GM10266 (cell line): Measurements from ENCODE around the gene CCDC15.
A peak's percentile ranks its signal among the peaks of the same experiment; 100 is the strongest.

Experiments used
- DNase-seq: peaks from one replicate; pipeline ENCODE4 v3.0.0; 2012; ENCODE audit errors: extremely low spot score
- CTCF ChIP-seq: IDR thresholded peaks from 2 replicates; pipeline ENCODE4 v1.5.1; 2012; ENCODE audit warnings: mild to moderate bottlenecking, low read depth; ENCODE audit not compliant: control insufficient read depth, insufficient read depth; ENCODE audit errors: missing control alignments

The CCDC15 gene

DNA sequence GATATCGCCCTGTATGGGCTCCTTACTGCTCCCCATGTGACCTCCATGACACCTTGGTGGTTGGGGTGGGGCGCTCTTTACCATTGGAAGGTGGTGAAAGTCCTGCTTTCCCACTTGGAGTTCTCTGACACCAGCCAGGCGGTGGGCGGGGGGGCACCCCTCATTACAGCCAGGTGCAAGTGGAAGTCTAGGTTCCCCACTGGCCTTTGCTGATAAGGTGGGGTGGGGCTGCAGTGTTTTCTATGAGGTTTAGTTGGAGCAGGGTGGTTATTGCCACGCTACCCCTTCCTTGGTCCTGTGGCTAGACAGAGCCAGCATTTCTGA is 103.7 kb downstream of the CCDC15 start:
- no peak for TF ChIP-seq CTCF
- no peak for DNase-seq

- TF ChIP-seq CTCF, result no peak
- no peak for DNase-seq
Measured at GRCh38 chr11:125061281-125061680, 107.3 kb downstream of the CCDC15 start.

DNA sequence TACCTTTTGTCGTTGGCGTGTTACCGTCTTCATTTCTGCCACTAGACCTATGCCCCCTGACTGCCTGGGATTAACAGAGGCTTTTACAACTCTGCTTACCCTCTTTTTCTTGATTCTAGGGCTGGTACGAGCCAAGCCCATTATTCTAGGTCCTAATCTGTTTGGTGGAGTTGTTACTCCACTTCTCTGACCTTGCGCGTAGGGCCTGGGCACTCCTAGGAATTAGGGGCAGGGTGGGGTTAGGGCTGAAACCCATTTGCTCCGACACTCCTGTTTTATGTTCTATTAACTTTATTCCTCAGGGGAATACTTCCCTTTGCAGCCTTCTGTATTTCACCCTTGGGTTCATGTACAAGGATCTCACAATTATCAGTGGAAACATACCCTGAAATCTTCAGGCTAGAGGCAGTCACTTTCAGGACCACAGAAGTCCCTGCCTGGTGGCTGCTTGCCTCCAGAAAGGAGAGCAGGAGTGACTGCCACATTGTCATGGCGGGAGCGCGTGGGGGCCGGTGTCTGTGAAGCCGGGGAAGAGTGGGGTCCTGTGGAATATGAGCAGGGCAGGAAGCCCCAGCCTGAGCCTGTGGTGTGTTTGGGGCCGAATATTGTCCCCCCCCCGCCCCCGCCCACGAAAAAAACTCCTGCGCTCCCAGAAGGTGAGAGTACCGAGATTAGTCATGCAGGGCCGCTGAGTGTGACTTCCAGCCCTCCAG is 108.4 kb downstream of the CCDC15 start:
- no peak for TF ChIP-seq CTCF
- peak; percentile 33 for DNase-seq

DNA sequence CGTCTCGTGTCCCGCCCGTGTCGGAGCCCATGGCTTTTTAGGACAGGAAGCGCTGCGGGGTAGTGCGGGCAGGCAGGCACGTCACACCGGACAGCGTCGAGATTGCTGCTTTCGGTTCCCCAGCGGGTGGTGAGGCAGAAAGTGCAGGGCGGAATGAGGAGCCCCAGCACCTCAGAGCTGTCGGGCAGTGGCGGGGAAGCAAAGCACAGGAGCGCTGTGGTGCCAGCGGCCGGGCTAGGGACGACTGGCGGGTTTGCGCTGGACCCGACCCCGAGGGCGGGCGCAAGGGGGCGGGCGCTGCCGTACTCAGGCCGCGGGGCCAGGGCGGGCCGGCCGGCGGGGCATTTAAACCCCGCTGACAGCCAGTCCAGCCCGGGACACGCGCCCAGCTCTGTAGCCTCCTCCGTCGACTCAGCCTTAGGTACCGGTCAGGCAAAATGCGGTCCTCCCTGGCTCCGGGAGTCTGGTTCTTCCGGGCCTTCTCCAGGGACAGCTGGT is 109.0 kb downstream of the CCDC15 start, which contains the start of gene SLC37A2:
TSS of gene SLC37A2 (plus strand) at position 375 of the 498 bp plus-strand sequence. CDS start at position 438, 63 bp downstream.
- DNase-seq, result peak; percentile 84
- TF ChIP-seq CTCF, result peak; percentile 34

- TF ChIP-seq CTCF, result no peak
- DNase-seq, result peak; percentile 53
Measured at GRCh38 chr11:125063429-125064043, 109.5 kb downstream of the CCDC15 start.

DNA sequence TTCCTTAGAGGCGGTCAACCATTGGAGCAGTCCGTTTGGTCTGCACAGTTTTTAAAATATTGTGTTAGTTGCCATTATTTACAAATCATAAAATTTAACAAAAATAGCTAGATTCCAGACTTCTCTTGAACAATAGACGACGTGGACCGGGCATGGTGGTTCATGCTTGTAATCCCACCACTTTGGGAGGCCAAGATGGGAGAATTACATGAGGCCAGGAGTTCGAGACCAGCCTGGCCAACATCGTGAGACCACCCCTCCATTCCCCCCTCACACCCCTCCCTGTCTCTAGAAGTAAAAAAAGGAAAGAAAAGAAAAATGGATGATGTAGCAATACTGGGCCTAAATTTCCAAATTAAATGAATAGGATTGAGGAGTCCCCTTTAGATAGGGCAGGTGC is 110.1 kb downstream of the CCDC15 start:
- no peak for TF ChIP-seq CTCF

DNA sequence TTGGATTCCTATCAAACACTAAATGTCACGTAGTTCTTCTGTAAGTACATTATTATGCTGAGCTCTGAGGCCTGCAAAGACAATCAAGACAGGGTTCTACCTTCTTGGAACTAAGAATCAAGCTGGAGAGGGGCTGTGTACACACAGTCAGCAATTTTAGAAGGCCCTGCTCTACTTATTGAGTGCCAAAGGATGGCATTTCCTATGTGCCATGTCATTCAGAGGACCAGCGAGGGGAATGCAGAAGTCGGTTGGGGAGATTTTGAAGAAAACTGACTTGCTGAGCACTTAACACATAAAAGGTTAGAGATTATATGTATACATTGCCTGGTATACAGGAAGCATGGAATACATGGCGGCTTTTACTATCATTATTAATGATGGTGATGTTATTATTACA is 114.4 kb downstream of the CCDC15 start:
- no peak for TF ChIP-seq CTCF
- DNase-seq, result no peak

More for the DNA sequence above, 110.1 kb downstream of the CCDC15 start:
- peak; percentile 9 for DNase-seq
